SU-DHL-6 (cell line): ENCODE data around the gene SMARCA4.

ENCODE experiments used
- EZH2phosphoT487 ChIP-seq: fragments of 200-600 bp; sonication (generic), shearing (Covaris generic); conservative IDR thresholded peaks from 2 replicates; pipeline ENCODE4 v1.6.1; 2018; ENCODE audit warnings: mild to moderate bottlenecking, antibody characterized with exemption, low read length, moderate library complexity, mixed read lengths
- TF ChIP-seq, protein P1 (sequence below): fragments of 200-600 bp; sonication (generic); IDR thresholded peaks from one replicate; pipeline ENCODE4 v1.5.1; 2017; ENCODE audit warnings: antibody characterized with exemption, mild to moderate bottlenecking, low read length, moderate library complexity; ENCODE audit not compliant: insufficient read depth, poor library complexity, severe bottlenecking

DNA sequence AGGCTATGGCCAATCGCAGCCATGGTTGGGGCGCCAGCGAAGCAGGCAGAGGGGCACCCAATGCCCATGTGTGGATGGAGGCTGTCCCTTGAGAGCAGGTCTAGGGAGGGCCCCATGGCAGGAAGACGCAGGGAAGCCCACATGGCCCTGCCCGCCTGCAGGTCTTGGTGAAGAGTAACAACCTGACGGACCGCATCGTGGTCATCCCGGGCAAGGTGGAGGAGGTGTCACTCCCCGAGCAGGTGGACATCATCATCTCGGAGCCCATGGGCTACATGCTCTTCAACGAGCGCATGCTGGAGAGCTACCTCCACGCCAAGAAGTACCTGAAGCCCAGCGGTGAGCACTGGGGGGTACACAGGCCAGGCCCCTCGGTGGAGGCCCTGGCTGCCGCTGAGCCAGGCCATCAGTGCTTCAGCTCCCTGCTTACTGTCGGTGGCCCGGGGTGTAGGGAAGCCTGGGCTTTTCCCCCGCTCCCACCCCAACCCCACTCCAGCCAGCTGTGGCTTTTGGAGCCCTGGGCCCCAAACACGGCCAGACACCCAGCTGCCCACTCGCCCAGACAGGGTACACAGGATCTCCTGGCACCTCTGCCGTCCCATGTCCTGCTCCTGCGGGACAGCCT lies 47.0 kb upstream of the SMARCA4 start:
- TF ChIP-seq, protein P1, sequence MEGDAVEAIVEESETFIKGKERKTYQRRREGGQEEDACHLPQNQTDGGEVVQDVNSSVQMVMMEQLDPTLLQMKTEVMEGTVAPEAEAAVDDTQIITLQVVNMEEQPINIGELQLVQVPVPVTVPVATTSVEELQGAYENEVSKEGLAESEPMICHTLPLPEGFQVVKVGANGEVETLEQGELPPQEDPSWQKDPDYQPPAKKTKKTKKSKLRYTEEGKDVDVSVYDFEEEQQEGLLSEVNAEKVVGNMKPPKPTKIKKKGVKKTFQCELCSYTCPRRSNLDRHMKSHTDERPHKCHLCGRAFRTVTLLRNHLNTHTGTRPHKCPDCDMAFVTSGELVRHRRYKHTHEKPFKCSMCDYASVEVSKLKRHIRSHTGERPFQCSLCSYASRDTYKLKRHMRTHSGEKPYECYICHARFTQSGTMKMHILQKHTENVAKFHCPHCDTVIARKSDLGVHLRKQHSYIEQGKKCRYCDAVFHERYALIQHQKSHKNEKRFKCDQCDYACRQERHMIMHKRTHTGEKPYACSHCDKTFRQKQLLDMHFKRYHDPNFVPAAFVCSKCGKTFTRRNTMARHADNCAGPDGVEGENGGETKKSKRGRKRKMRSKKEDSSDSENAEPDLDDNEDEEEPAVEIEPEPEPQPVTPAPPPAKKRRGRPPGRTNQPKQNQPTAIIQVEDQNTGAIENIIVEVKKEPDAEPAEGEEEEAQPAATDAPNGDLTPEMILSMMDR: no peak
- TF ChIP-seq EZH2phosphoT487: no peak
